OCI-LY1 (cell line): ENCODE measurements around the gene TAC4.

Experiments used
- EZH2 ChIP-seq: fragments of 200-600 bp; sonication (generic), shearing (Covaris generic); IDR thresholded peaks from 2 replicates; pipeline ENCODE4 v1.8.0; 2017; ENCODE audit warnings: borderline replicate concordance, mixed run types, mild to moderate bottlenecking, antibody characterized with exemption, low read length, moderate library complexity, mixed read lengths
- TF ChIP-seq, protein P1 (sequence below): fragments of 200-600 bp; sonication (generic), shearing (Covaris generic); IDR thresholded peaks from 2 replicates; pipeline ENCODE4 v1.5.1; 2017; ENCODE audit warnings: mild to moderate bottlenecking, antibody characterized with exemption, low read length, moderate library complexity, mixed read lengths

GRCh38 chr17:49830605-49831004 is 17.3 kb downstream of the TAC4 start:
- TF ChIP-seq, protein P1, sequence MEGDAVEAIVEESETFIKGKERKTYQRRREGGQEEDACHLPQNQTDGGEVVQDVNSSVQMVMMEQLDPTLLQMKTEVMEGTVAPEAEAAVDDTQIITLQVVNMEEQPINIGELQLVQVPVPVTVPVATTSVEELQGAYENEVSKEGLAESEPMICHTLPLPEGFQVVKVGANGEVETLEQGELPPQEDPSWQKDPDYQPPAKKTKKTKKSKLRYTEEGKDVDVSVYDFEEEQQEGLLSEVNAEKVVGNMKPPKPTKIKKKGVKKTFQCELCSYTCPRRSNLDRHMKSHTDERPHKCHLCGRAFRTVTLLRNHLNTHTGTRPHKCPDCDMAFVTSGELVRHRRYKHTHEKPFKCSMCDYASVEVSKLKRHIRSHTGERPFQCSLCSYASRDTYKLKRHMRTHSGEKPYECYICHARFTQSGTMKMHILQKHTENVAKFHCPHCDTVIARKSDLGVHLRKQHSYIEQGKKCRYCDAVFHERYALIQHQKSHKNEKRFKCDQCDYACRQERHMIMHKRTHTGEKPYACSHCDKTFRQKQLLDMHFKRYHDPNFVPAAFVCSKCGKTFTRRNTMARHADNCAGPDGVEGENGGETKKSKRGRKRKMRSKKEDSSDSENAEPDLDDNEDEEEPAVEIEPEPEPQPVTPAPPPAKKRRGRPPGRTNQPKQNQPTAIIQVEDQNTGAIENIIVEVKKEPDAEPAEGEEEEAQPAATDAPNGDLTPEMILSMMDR, result no peak
- TF ChIP-seq EZH2, result no peak
